Smooth muscle cell (in vitro differentiated cells): ENCODE data around the gene TSPAN11. TPM values are rescaled to one million over a fixed set of nuclear protein-coding genes. Genes with fewer than 3 reads are reported as not detected.

Experiments used
- DNase-seq: peaks from one replicate; lab custom pipeline; 2025; ENCODE audit not compliant: unreplicated experiment; lab: John Stamatoyannopoulos, UW
- H2AFZ ChIP-seq: fragments of 200-600 bp; sonication (generic); 2 replicates; pipeline ENCODE4 v1.6.0; 2016; ENCODE audit warnings: antibody characterized with exemption, low read depth, mild to moderate bottlenecking
- H3F3A ChIP-seq: fragments of 200-600 bp; sonication (generic); 2 replicates; pipeline ENCODE4 v1.6.0; 2017; ENCODE audit warnings: antibody characterized with exemption, low read depth
- H3K27ac ChIP-seq: fragments of 200-600 bp; sonication (generic); 2 replicates; pipeline ENCODE4 v1.5.1; 2016; ENCODE audit warnings: low read depth, mild to moderate bottlenecking
- H3K27me3 ChIP-seq: fragments of 200-600 bp; sonication (generic); 2 replicates; pipeline ENCODE4 v1.6.1; 2016; ENCODE audit warnings: low read depth, mild to moderate bottlenecking
- H3K36me3 ChIP-seq: fragments of 200-600 bp; sonication (generic); 2 replicates; pipeline ENCODE4 v1.5.1; 2016; ENCODE audit warnings: low read depth
- H3K4me1 ChIP-seq: fragments of 200-600 bp; sonication (generic); 2 replicates; pipeline ENCODE4 v1.5.1; 2016; ENCODE audit warnings: low read depth
- H3K4me2 ChIP-seq: fragments of 200-600 bp; sonication (generic); 2 replicates; pipeline ENCODE4 v1.6.0; 2016; ENCODE audit warnings: mild to moderate bottlenecking
- H3K4me3 ChIP-seq: fragments of 200-600 bp; sonication (generic); 2 replicates; pipeline ENCODE4 v1.5.1; 2016; ENCODE audit warnings: mild to moderate bottlenecking
- H3K79me2 ChIP-seq: fragments of 200-600 bp; sonication (generic); 2 replicates; pipeline ENCODE4 v1.6.0; 2016; ENCODE audit warnings: low read depth, mild to moderate bottlenecking
- H3K9ac ChIP-seq: fragments of 200-600 bp; sonication (generic); 2 replicates; pipeline ENCODE4 v1.6.0; 2016; ENCODE audit warnings: low read depth
- H3K9me3 ChIP-seq: fragments of 200-600 bp; sonication (generic); replicated peaks from 2 replicates; pipeline ENCODE4 v1.5.1; 2016; ENCODE audit warnings: low read depth
- H4K20me1 ChIP-seq: fragments of 200-600 bp; sonication (generic); 2 replicates; pipeline ENCODE4 v1.6.0; 2016; ENCODE audit warnings: low read depth
- WGBS: methylation state at CpG from one replicate; pipeline ENCODE4 v1.1.7; 2016; ENCODE audit warnings: low lambda C conversion rate; 5-methylcytosine and 5-hydroxymethylcytosine counted together
- polyA plus RNA-seq: library from polyadenylated mRNA; unstranded; fragments of >200 nt; fragmentation: Nextera tagmentation; extraction: Ambion mirVana; gene quantifications from 2 replicates; pipeline ENCODE4 v1.2.1, GENCODE V29; 2016
- total RNA-seq: library from RNA; depleted of rRNA; stranded (reverse); fragments of >200 nt; gene quantifications from 2 replicates; pipeline ENCODE4 v1.2.3, GENCODE V29; 2014
- TF ChIP-seq, protein P1 (sequence below): fragments of 200-600 bp; sonication (generic); IDR thresholded peaks from 2 replicates; pipeline ENCODE4 v1.5.1; 2017; ENCODE audit warnings: borderline replicate concordance, mild to moderate bottlenecking, antibody characterized with exemption; ENCODE audit not compliant: insufficient read depth, poor library complexity, severe bottlenecking

The TSPAN11 gene
- total and polyA plus RNA-seq, 2 experiments from 2014 or later: 2.8 to 3.0 TPM

DNA sequence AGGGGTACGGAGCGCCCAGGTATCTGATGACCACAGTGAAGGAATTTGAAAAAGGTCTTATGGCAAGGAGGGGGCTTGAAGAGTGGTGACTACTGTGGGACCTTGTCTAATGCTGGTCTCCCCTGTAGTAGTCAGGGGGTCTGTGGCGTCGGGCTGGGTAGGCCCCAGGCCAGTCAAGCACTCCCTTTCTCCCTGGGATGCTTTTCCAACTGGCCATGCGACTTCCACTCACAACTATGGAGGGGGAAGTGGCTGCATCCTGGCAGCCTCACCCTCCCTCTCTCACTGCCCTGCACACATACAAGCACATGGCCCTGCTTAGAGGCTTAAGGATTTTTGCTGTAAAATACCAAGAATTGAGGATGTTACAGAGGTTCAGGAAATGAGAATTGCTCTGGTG, 4.1 kb downstream of the TSPAN11 start:
- Histone ChIP-seq H2AFZ (no peak overlapping the region), H3K79me2 (no peaks in the 10 kb centered on the region), H4K20me1 (no peaks in the 10 kb centered on the region), H3K4me2 (no peak overlapping the region), H3K4me3 (no peak overlapping the region), H3K27me3 (no peaks in the 10 kb centered on the region), H3K9ac (no peak overlapping the region), H3F3A (no peaks in the 10 kb centered on the region), H3K9me3 (no peaks in the 10 kb centered on the region), H3K27ac (no peak overlapping the region), H3K4me1 (peaks cover 12% of the 10 kb centered on the region), H3K36me3 (no peaks in the 10 kb centered on the region)
- DNase-seq: no peak
- 92% methylated on average over 5 of the region's 5 CpGs for WGBS
- TF ChIP-seq, protein P1, sequence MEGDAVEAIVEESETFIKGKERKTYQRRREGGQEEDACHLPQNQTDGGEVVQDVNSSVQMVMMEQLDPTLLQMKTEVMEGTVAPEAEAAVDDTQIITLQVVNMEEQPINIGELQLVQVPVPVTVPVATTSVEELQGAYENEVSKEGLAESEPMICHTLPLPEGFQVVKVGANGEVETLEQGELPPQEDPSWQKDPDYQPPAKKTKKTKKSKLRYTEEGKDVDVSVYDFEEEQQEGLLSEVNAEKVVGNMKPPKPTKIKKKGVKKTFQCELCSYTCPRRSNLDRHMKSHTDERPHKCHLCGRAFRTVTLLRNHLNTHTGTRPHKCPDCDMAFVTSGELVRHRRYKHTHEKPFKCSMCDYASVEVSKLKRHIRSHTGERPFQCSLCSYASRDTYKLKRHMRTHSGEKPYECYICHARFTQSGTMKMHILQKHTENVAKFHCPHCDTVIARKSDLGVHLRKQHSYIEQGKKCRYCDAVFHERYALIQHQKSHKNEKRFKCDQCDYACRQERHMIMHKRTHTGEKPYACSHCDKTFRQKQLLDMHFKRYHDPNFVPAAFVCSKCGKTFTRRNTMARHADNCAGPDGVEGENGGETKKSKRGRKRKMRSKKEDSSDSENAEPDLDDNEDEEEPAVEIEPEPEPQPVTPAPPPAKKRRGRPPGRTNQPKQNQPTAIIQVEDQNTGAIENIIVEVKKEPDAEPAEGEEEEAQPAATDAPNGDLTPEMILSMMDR: no peak

DNA sequence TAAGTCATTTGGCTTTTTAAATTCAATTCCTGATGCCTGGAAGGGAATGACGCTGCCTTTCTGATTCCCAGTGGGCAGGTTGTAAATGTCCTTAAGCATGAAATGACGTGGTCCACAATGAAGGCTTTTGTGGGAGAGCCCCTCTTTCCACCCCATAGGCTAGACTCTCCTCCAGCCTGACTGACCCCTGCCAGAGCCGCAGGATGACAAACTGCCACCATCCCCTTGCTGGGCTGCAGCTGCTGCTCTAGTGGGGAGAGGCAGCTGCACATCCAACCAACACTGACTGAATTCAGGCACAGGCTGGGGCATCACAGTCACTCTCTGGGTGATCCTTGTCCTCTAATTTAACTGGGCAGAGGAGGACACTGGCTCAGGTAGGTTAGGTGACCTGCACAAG, 6.3 kb downstream of the TSPAN11 start:
- Histone ChIP-seq H3K4me3 (no peak overlapping the region), H2AFZ (no peak overlapping the region), H3K4me2 (no peak overlapping the region), H3K79me2 (no peaks in the 10 kb centered on the region), H3F3A (no peaks in the 10 kb centered on the region), H3K9ac (no peak overlapping the region), H3K27ac (no peak overlapping the region), H3K4me1 (peaks cover 6% of the 10 kb centered on the region), H3K27me3 (peaks cover 4% of the 10 kb centered on the region), H4K20me1 (no peaks in the 10 kb centered on the region), H3K9me3 (no peaks in the 10 kb centered on the region), H3K36me3 (no peaks in the 10 kb centered on the region)
- no peak for DNase-seq
- WGBS: 91% methylated on average over 3 of the region's 3 CpGs
- TF ChIP-seq, protein P1: no peak

GRCh38 chr12:30934811-30935210, 8.3 kb downstream of the TSPAN11 start:
- no peak overlapping the region for H3K9ac ChIP-seq
- no peaks in the 10 kb centered on the region for H3K9me3 ChIP-seq
- H3K4me1 ChIP-seq: peaks cover 6% of the 10 kb centered on the region
- no peak overlapping the region for H3K4me3 ChIP-seq
- H3K36me3 ChIP-seq: no peaks in the 10 kb centered on the region
- DNase-seq: no peak
- TF ChIP-seq, protein P1: no peak
- H2AFZ ChIP-seq: no peak overlapping the region
- H3K27me3 ChIP-seq: peaks cover 4% of the 10 kb centered on the region
- 98% methylated on average over 2 of the region's 2 CpGs for WGBS
- no peaks in the 10 kb centered on the region for H3F3A ChIP-seq
- no peak overlapping the region for H3K4me2 ChIP-seq
- no peaks in the 10 kb centered on the region for H4K20me1 ChIP-seq
- H3K27ac ChIP-seq: no peak overlapping the region
- no peaks in the 10 kb centered on the region for H3K79me2 ChIP-seq

- H3K4me3 ChIP-seq: no peak overlapping the region
- H4K20me1 ChIP-seq: no peaks in the 10 kb centered on the region
- peaks cover 6% of the 10 kb centered on the region for H3K4me1 ChIP-seq
- H3K27ac ChIP-seq: no peak overlapping the region
- TF ChIP-seq, protein P1: no peak
- H3K27me3 ChIP-seq: peaks cover 4% of the 10 kb centered on the region
- H3K9ac ChIP-seq: no peak overlapping the region
- no peaks in the 10 kb centered on the region for H3K36me3 ChIP-seq
- 40% methylated on average over 2 of the region's 2 CpGs for WGBS
- no peaks in the 10 kb centered on the region for H3F3A ChIP-seq
- no peak overlapping the region for H2AFZ ChIP-seq
- DNase-seq: no peak
- no peaks in the 10 kb centered on the region for H3K9me3 ChIP-seq
- H3K4me2 ChIP-seq: no peak overlapping the region
- H3K79me2 ChIP-seq: no peaks in the 10 kb centered on the region
Measured at GRCh38 chr12:30936036-30936435, 9.5 kb downstream of the TSPAN11 start.
